CD14-positive monocyte (primary cell): Measurements from ENCODE around the gene TMEM190. TPM values are rescaled to one million over a fixed set of nuclear protein-coding genes. Genes with fewer than 3 reads are reported as not detected.

Source experiments
- DNase-seq, 3 donors: peaks; one replicate each; pipeline ENCODE4 v3.0.0-alpha.2; 2011 to 2022
- H2AFZ ChIP-seq: 2 replicates; pipeline ENCODE4 v1.6.0; 2012; ENCODE audit warnings: mild to moderate bottlenecking, low read depth, low read length, inconsistent platforms; ENCODE audit not compliant: insufficient read depth, poor library complexity, severe bottlenecking
- H3K27ac ChIP-seq, 2 donors: 1 replicate in 1 of 2; 2 replicates in 1 of 2; pipeline ENCODE4 v1.5.1; 2012 to 2013; ENCODE audit warnings: low read length in 2 of 2, control low read depth in 1 of 2, inconsistent platforms in 1 of 2, low read depth in 1 of 2, mild to moderate bottlenecking in 1 of 2
- H3K27me3 ChIP-seq, 2 donors: one replicate each; pipeline versions ENCODE4 v1.6.0 to v1.6.1; 2011 to 2013; ENCODE audit warnings: low read length in 2 of 2; ENCODE audit not compliant: control insufficient read depth in 2 of 2, insufficient read depth in 2 of 2
- H3K36me3 ChIP-seq, 2 donors: replicated peaks in 1 of 2; 1 replicate in 1 of 2; 2 replicates in 1 of 2; pipeline versions ENCODE4 v1.5.1 to v1.6.1; 2012 to 2013; ENCODE audit warnings: low read length in 2 of 2, control low read depth in 1 of 2, inconsistent platforms in 1 of 2, mild to moderate bottlenecking in 1 of 2; ENCODE audit not compliant: insufficient read depth in 2 of 2, control insufficient read depth in 1 of 2
- H3K4me1 ChIP-seq, 2 donors: 1 replicate in 1 of 2; 2 replicates in 1 of 2; pipeline versions ENCODE4 v1.5.1 to v1.6.1; 2012 to 2013; ENCODE audit warnings: low read length in 2 of 2, control low read depth in 1 of 2, inconsistent platforms in 1 of 2, mild to moderate bottlenecking in 1 of 2, moderate library complexity in 1 of 2; ENCODE audit not compliant: insufficient read depth in 2 of 2, control insufficient read depth in 1 of 2
- H3K4me2 ChIP-seq: replicated peaks from 2 replicates; pipeline ENCODE3; 2012; ENCODE audit warnings: low read length, moderate library complexity, mild to moderate bottlenecking; ENCODE audit not compliant: poor library complexity, severe bottlenecking; ENCODE audit errors: extremely low read depth
- H3K4me3 ChIP-seq, 3 experiments: fragments of 200-600 bp in 1 of 3; sonication (generic) in 1 of 3; replicated peaks in 1 of 3; 1 replicate in 2 of 3; 2 replicates in 1 of 3; pipeline ENCODE4 v1.5.1; 2011 to 2013; ENCODE audit warnings: low read length in 3 of 3, mild to moderate bottlenecking in 3 of 3, control low read depth in 2 of 3, low read depth in 2 of 3, inconsistent platforms in 1 of 3, moderate library complexity in 1 of 3
- H3K79me2 ChIP-seq: 2 replicates; pipeline ENCODE4 v1.6.0; 2012; ENCODE audit warnings: mild to moderate bottlenecking, control low read depth, inconsistent platforms, low read length, moderate library complexity; ENCODE audit not compliant: insufficient read depth
- H3K9ac ChIP-seq: 2 replicates; pipeline ENCODE4 v1.6.0; 2017; ENCODE audit warnings: low read length, mild to moderate bottlenecking; ENCODE audit not compliant: insufficient read depth, poor library complexity, severe bottlenecking
- H3K9me3 ChIP-seq, 2 donors: replicated peaks in 1 of 2; 1 replicate in 1 of 2; 2 replicates in 1 of 2; pipeline versions ENCODE4 v1.5.1 to v1.6.1; 2012 to 2013; ENCODE audit warnings: low read length in 2 of 2, control low read depth in 1 of 2; ENCODE audit not compliant: control insufficient read depth in 1 of 2, insufficient read depth in 1 of 2
- H4K20me1 ChIP-seq: 2 replicates; pipeline ENCODE4 v1.6.0; 2012; ENCODE audit warnings: mild to moderate bottlenecking, low read length, control low read depth, moderate library complexity; ENCODE audit not compliant: insufficient read depth
- H3K27ac Mint-ChIP-seq, 7 donors: one replicate each; pipeline ENCODE4 v1.8.0; 2020; ENCODE audit warnings: mild to moderate bottlenecking in 7 of 7, mixed read lengths in 7 of 7, moderate library complexity in 6 of 7, inconsistent platforms in 2 of 7
- H3K27me3 Mint-ChIP-seq, 3 donors: one replicate each; pipeline ENCODE4 v1.8.0; 2021 to 2022; ENCODE audit warnings: low read depth in 3 of 3, mild to moderate bottlenecking in 3 of 3, mixed read lengths in 3 of 3, moderate library complexity in 3 of 3, inconsistent platforms in 1 of 3
- H3K36me3 Mint-ChIP-seq, 2 donors: one replicate each; pipeline ENCODE4 v1.8.0; 2020; ENCODE audit warnings: mixed read lengths in 2 of 2, inconsistent platforms in 1 of 2, mild to moderate bottlenecking in 1 of 2
- H3K4me1 Mint-ChIP-seq: one replicate; pipeline ENCODE4 v1.8.0; 2020; ENCODE audit warnings: mild to moderate bottlenecking, mixed read lengths
- H3K4me3 Mint-ChIP-seq, 2 donors: one replicate each; pipeline ENCODE4 v1.8.0; 2020; ENCODE audit warnings: mild to moderate bottlenecking in 2 of 2, mixed read lengths in 2 of 2, moderate library complexity in 1 of 2
- H3K9me3 Mint-ChIP-seq, 7 donors: one replicate each; pipeline ENCODE4 v1.8.0; 2020 to 2022; ENCODE audit warnings: mixed read lengths in 7 of 7, mild to moderate bottlenecking in 6 of 7, moderate library complexity in 6 of 7, inconsistent platforms in 2 of 7
- CTCF ChIP-seq: fragments of 200-600 bp; IDR thresholded peaks from one replicate; pipeline ENCODE4 v1.8.0; 2022; ENCODE audit warnings: antibody characterized with exemption, mild to moderate bottlenecking
- WGBS: methylation state at CpG from one replicate; pipeline ENCODE4 v1.1.5; 2013; ENCODE audit warnings: missing lambda C conversion rate; ENCODE audit not compliant: insufficient coverage; 5-methylcytosine and 5-hydroxymethylcytosine counted together
- intact Hi-C, 2 donors: fragments of 100-400 bp; cut with micrococcal nuclease; formaldehyde crosslinking; loops; one replicate each; pipeline versions ENCODE4 v1.15.0 to v1.15.1; 2023
- polyA plus RNA-seq, 3 donors: library from polyadenylated mRNA; depleted of rRNA in 1 of 3; unstranded in 2 of 3; stranded (reverse) in 1 of 3; fragments of 300-500 nt in 2 of 3; fragments of >200 nt in 1 of 3; fragmentation: Illumina TruSeq in 2 of 3; gene quantifications; 1 replicate in 2 of 3; 2 replicates in 1 of 3; pipeline ENCODE4 v1.2.3, GENCODE V29; 2012 to 2021

Gene TMEM190
- polyA plus RNA-seq, 3 donors, result not detected

- 100% methylated on average over 2 of the region's 3 CpGs for WGBS
These were observed 6.0 kb downstream of the TMEM190 start for GRCh38 chr19:55382522-55383054.

More at GRCh38 chr19:55382522-55383054, 6.0 kb downstream of the TMEM190 start:
- no peak overlapping the region for H3K27ac ChIP-seq
- H3K79me2 ChIP-seq, result peaks cover 18% of the 10 kb centered on the region
- H3K27me3 Mint-ChIP-seq, result peaks cover 13 to 24% (median 23%) of the 10 kb centered on the region in 3 donors
- peaks cover 5 to 6% of the 10 kb centered on the region in 2 donors for H3K36me3 ChIP-seq
- peaks cover 32 to 37% of the 10 kb centered on the region in 2 donors for H3K4me1 ChIP-seq
- peaks cover 0 to 3% (median 0%) of the 10 kb centered on the region in 7 donors for H3K9me3 Mint-ChIP-seq
- H3K36me3 Mint-ChIP-seq, result peaks cover 10 to 15% of the 10 kb centered on the region in 2 donors
- H3K27me3 ChIP-seq, result peaks cover 0 to 8% of the 10 kb centered on the region in 2 donors
- DNase-seq, result no peak
- no peak for TF ChIP-seq CTCF
- H3K9me3 ChIP-seq, result no peaks in the 10 kb centered on the region
- peaks cover 18% of the 10 kb centered on the region for H4K20me1 ChIP-seq
- intact Hi-C loops, result loop anchor here (5.0 kb wide), 4 partner anchors 40 to 90 kb away; no protein-coding TSS in a partner anchor
- no peak overlapping the region for H2AFZ ChIP-seq
- H3K4me2 ChIP-seq, result no peak overlapping the region
- H3K4me3 Mint-ChIP-seq, result peak overlapping the region; percentile 79 to 88
- no peak overlapping the region for H3K9ac ChIP-seq
- no peak overlapping the region for H3K27ac Mint-ChIP-seq
- peaks cover 34% of the 10 kb centered on the region for H3K4me1 Mint-ChIP-seq
- H3K4me3 ChIP-seq, result no peak overlapping the region
